ENCODE results near the gene TTC28. TPM values are rescaled to one million over a fixed set of nuclear protein-coding genes. Genes with fewer than 3 reads are reported as not detected.

Gene TTC28
- total RNA-seq, 1 experiment from 2014 or later: 0.12 TPM

GRCh38 chr22:27975381-27976013 is 704.1 kb downstream of the TTC28 start:
- H3K79me2 ChIP-seq (ENCODE audit: insufficient read depth, low read length): no peaks in the 10 kb centered on the region
- H3K9ac ChIP-seq (ENCODE audit: low read length): 0 out of 2 replicates have a peak overlapping the region, but pooled peaks have one; percentile 13
- no peaks in the 10 kb centered on the region for H3K27me3 ChIP-seq (ENCODE audit: insufficient read depth, low read length)
- H3K9me3 ChIP-seq (ENCODE audit: control insufficient read depth in 1 of 2, insufficient read depth in 1 of 2, low read depth in 1 of 2, low read length in 2 of 2): no peaks in the 10 kb centered on the region; a peak in 1 of 4 replicates
- ChIA-PET POLR2A (no interaction called here), CTCF (no interaction called here), RAD21 (ENCODE audit: low non-redundant PET in 1 of 2, low total read pairs in 2 of 2, uncharacterized antibody in 2 of 2, unreplicated experiment in 2 of 2) (no interaction called here)
- DNase-seq (ENCODE audit: low read depth, low spot score) (no peak), ATAC-seq (peak; percentile 67)
- TF ChIP-seq SIN3A (IDR thresholded peaks at IDR 0.05; ENCODE audit: low read depth): no peak
- TF ChIP-seq EGR1 (IDR thresholded peaks at IDR 0.05; ENCODE audit: low read depth): peak; percentile 76
- no peaks in the 10 kb centered on the region for H3K9me2 ChIP-seq (ENCODE audit: insufficient read depth)
- no peaks in the 10 kb centered on the region for H4K20me1 ChIP-seq (ENCODE audit: insufficient read depth)
- intact Hi-C loops (cut with micrococcal nuclease): no loop called here
- H3K4me3 ChIP-seq (replicated peaks in 1 of 2; ENCODE audit: low read depth in 1 of 2, low read length in 2 of 2): peak overlapping the region; percentile 17 to 39
- no peaks in the 10 kb centered on the region for H3K36me3 ChIP-seq (ENCODE audit: control insufficient read depth in 1 of 2, insufficient read depth in 2 of 2, low read length in 2 of 2)
- peaks cover 5 to 15% of the 10 kb centered on the region in 2 experiments; a peak in 3 of 4 replicates for H3K4me1 ChIP-seq (ENCODE audit: control insufficient read depth in 1 of 2, insufficient read depth in 2 of 2, low read length in 2 of 2)
- no peak overlapping the region for H2AFZ ChIP-seq (ENCODE audit: low read depth, low read length, poor library complexity, severe bottlenecking)
- peak overlapping the region; percentile 63 for H3K4me2 ChIP-seq (ENCODE audit: low read length)
- no peak overlapping the region for H3K27ac ChIP-seq (ENCODE audit: low read depth, low read length)
- BruUV-seq (replicated peaks): no TSS peak

GRCh38 chr22:27973846-27974245 is 705.8 kb downstream of the TTC28 start:
- intact Hi-C loops (cut with micrococcal nuclease): no loop called here
- Histone ChIP-seq H3K27ac (ENCODE audit: low read depth, low read length) (no peak overlapping the region), H3K9me3 (ENCODE audit: control insufficient read depth in 1 of 2, insufficient read depth in 1 of 2, low read depth in 1 of 2, low read length in 2 of 2) (no peaks in the 10 kb centered on the region; a peak in 1 of 4 replicates), H4K20me1 (ENCODE audit: insufficient read depth) (no peaks in the 10 kb centered on the region), H3K27me3 (ENCODE audit: insufficient read depth, low read length) (no peaks in the 10 kb centered on the region), H2AFZ (ENCODE audit: low read depth, low read length, poor library complexity, severe bottlenecking) (no peak overlapping the region), H3K9ac (ENCODE audit: low read length) (no peak overlapping the region), H3K4me2 (ENCODE audit: low read length) (no peak overlapping the region), H3K9me2 (ENCODE audit: insufficient read depth) (no peaks in the 10 kb centered on the region), H3K4me1 (ENCODE audit: control insufficient read depth in 1 of 2, insufficient read depth in 2 of 2, low read length in 2 of 2) (peaks cover 5 to 15% of the 10 kb centered on the region in 2 experiments; a peak in 3 of 4 replicates), H3K36me3 (ENCODE audit: control insufficient read depth in 1 of 2, insufficient read depth in 2 of 2, low read length in 2 of 2) (no peaks in the 10 kb centered on the region), H3K4me3 (replicated peaks in 1 of 2; ENCODE audit: low read depth in 1 of 2, low read length in 2 of 2) (no peak overlapping the region), H3K79me2 (ENCODE audit: insufficient read depth, low read length) (no peaks in the 10 kb centered on the region)
- ATAC-seq: no peak
- CTCF ChIA-PET: no interaction called here
- POLR2A ChIA-PET: interaction anchor here (0.7 kb wide), 1 partner anchor 112 kb away, joined by 3 read pairs; no protein-coding TSS in a partner anchor
- DNase-seq (ENCODE audit: low read depth, low spot score): no peak
- RAD21 ChIA-PET (ENCODE audit: low non-redundant PET in 1 of 2, low total read pairs in 2 of 2, uncharacterized antibody in 2 of 2, unreplicated experiment in 2 of 2): no interaction called here
- no TSS peak for BruUV-seq (replicated peaks)
- TF ChIP-seq EZH2phosphoT487 (IDR thresholded peaks at IDR 0.05; ENCODE audit: borderline replicate concordance) (no peak), CEBPB (IDR thresholded peaks at IDR 0.05; ENCODE audit: low read depth) (no peak), TCF7L2 (IDR thresholded peaks at IDR 0.05; ENCODE audit: borderline replicate concordance, extremely low read depth, insufficient read depth, insufficient read length) (no peak), EGR1 (IDR thresholded peaks at IDR 0.05; ENCODE audit: low read depth) (no peak), MAX (IDR thresholded peaks at IDR 0.05) (no peak), SP1 (IDR thresholded peaks at IDR 0.05; ENCODE audit: low read depth) (no peak), SRF (IDR thresholded peaks at IDR 0.05; ENCODE audit: low read depth) (no peak), YY1 (IDR thresholded peaks at IDR 0.05; ENCODE audit: extremely low read depth, insufficient replicate concordance, low read depth, low read length) (no peak), ZBTB33 (IDR thresholded peaks at IDR 0.05; ENCODE audit: extremely low read depth, insufficient replicate concordance, low read length) (no peak), ZFX (IDR thresholded peaks at IDR 0.05) (no peak), ELF1 (IDR thresholded peaks at IDR 0.05; ENCODE audit: borderline replicate concordance, low read depth) (no peak), REST (IDR thresholded peaks at IDR 0.05; ENCODE audit: low read depth) (no peak), ZNF274 (IDR thresholded peaks at IDR 0.05; ENCODE audit: low read depth, low read length) (no peak), JUND (IDR thresholded peaks at IDR 0.05) (no peak)
